H1 (cell line): ENCODE results near the gene ASAP3. TPM values are rescaled to one million over a fixed set of nuclear protein-coding genes. Genes with fewer than 3 reads are reported as not detected.

Source experiments
- CTCF ChIA-PET: fragments of 300-600 bp; sonication (Branson Sonifier 250); formaldehyde crosslinking; loops from one replicate; lab custom pipeline; 2021; ENCODE audit not compliant: partially characterized antibody; lab: Charles Lee
- POLR2A ChIA-PET: fragments of 300-600 bp; sonication (Branson Sonifier 250); formaldehyde crosslinking; loops from one replicate; lab custom pipeline; 2021; ENCODE audit warnings: inconsistent platforms; ENCODE audit not compliant: partially characterized antibody; lab: Charles Lee
- DNase-seq, 2 experiments: peaks; one replicate each; pipeline versions ENCODE4 v3.0.0 to v3.0.0-alpha.2; 2010 to 2022; ENCODE audit warnings: low spot score in 2 of 2, low read depth in 1 of 2, mixed read lengths in 1 of 2
- FAIRE-seq: peaks from 2 replicates; lab custom pipeline; 2011; peaks lifted over from hg19 to GRCh38; lab: Jason Lieb, UNC
- H2AFZ ChIP-seq: 2 replicates; pipeline ENCODE4 v1.8.1; 2012; ENCODE audit warnings: low read length, inconsistent platforms
- H2AK5ac ChIP-seq: 2 replicates; pipeline ENCODE4 v1.6.1; 2013; ENCODE audit warnings: low read depth, low read length
- H2BK120ac ChIP-seq: replicated peaks from 2 replicates; pipeline ENCODE3; 2013; ENCODE audit warnings: low read depth, low read length, inconsistent platforms
- H2BK12ac ChIP-seq: 2 replicates; pipeline ENCODE4 v1.6.1; 2013; ENCODE audit warnings: low read depth, low read length
- H2BK15ac ChIP-seq: 2 replicates; pipeline ENCODE4 v1.6.1; 2013; ENCODE audit warnings: low read length
- H2BK20ac ChIP-seq: 2 replicates; pipeline ENCODE4 v1.6.1; 2013; ENCODE audit warnings: low read length
- H2BK5ac ChIP-seq: 2 replicates; pipeline ENCODE4 v1.6.1; 2013; ENCODE audit warnings: low read depth, low read length
- H3K14ac ChIP-seq: 2 replicates; pipeline ENCODE4 v1.6.1; 2013; ENCODE audit warnings: inconsistent platforms; ENCODE audit not compliant: insufficient read length
- H3K18ac ChIP-seq: 2 replicates; pipeline ENCODE4 v1.6.1; 2013; ENCODE audit warnings: low read length; ENCODE audit errors: extremely low read depth
- H3K23ac ChIP-seq: 2 replicates; pipeline ENCODE4 v1.6.1; 2013; ENCODE audit warnings: inconsistent platforms; ENCODE audit not compliant: insufficient read length
- H3K23me2 ChIP-seq: 2 replicates; pipeline ENCODE4 v1.6.1; 2013; ENCODE audit warnings: low read depth, low read length
- H3K27ac ChIP-seq: 2 replicates; pipeline ENCODE4 v1.6.1; 2011; ENCODE audit warnings: low read depth, low read length, inconsistent platforms
- H3K27me3 ChIP-seq, 4 experiments: replicated peaks in 1 of 4; 1 replicate in 1 of 4; 2 replicates in 3 of 4; pipeline versions ENCODE4 v1.6.1 to v1.8.1; 2011 to 2013; ENCODE audit warnings: low read length in 3 of 4, mild to moderate bottlenecking in 3 of 4, inconsistent platforms in 2 of 4, mixed read lengths in 2 of 4, moderate library complexity in 1 of 4; ENCODE audit not compliant: control insufficient read depth in 3 of 4, insufficient read depth in 3 of 4; ENCODE audit errors: extremely low read depth in 1 of 4
- H3K36me3 ChIP-seq, 4 experiments: 2 replicates each; pipeline versions ENCODE4 v1.6.1 to v1.8.1; 2011 to 2013; ENCODE audit warnings: mild to moderate bottlenecking in 4 of 4, low read length in 3 of 4, moderate library complexity in 2 of 4, control low read depth in 1 of 4, inconsistent platforms in 1 of 4; ENCODE audit not compliant: insufficient read depth in 4 of 4, control insufficient read depth in 2 of 4
- H3K4ac ChIP-seq: replicated peaks from 2 replicates; pipeline ENCODE3; 2013; ENCODE audit warnings: low read length, low read depth, mixed read lengths, inconsistent platforms; ENCODE audit not compliant: insufficient read length
- H3K4me1 ChIP-seq, 4 experiments: replicated peaks in 1 of 4; 1 replicate in 1 of 4; 2 replicates in 3 of 4; pipeline versions ENCODE4 v1.6.1 to v1.8.1; 2011 to 2013; ENCODE audit warnings: low read length in 3 of 4, inconsistent platforms in 2 of 4, mixed read lengths in 1 of 4; ENCODE audit not compliant: insufficient read depth in 4 of 4, control insufficient read depth in 3 of 4
- H3K4me2 ChIP-seq, 2 experiments: 2 replicates each; pipeline versions ENCODE4 v1.6.1 to v1.8.1; 2011 to 2013; ENCODE audit warnings: low read depth in 2 of 2, low read length in 2 of 2, control low read depth in 1 of 2, inconsistent platforms in 1 of 2, mild to moderate bottlenecking in 1 of 2; ENCODE audit not compliant: insufficient read depth in 1 of 2
- H3K4me3 ChIP-seq, 4 experiments: fragments of 200-600, 300-600 bp in 1 of 4; sonication (generic), shearing (Covaris generic), sonication (Bioruptor Twin) in 1 of 4; 2 replicates each; pipeline versions ENCODE4 v1.5.1 to v1.8.1; 2011 to 2016; ENCODE audit warnings: low read length in 4 of 4, low read depth in 3 of 4, control low read depth in 2 of 4, inconsistent platforms in 2 of 4, mild to moderate bottlenecking in 2 of 4, mixed read lengths in 1 of 4, moderate library complexity in 1 of 4; ENCODE audit not compliant: insufficient read depth in 2 of 4; ENCODE audit errors: extremely low read depth in 1 of 4
- H3K56ac ChIP-seq: replicated peaks from 2 replicates; pipeline ENCODE3; 2013; ENCODE audit warnings: low read depth, mild to moderate bottlenecking, mixed read lengths, low read length, inconsistent platforms; ENCODE audit not compliant: insufficient read length
- H3K79me1 ChIP-seq: 2 replicates; pipeline ENCODE4 v1.6.1; 2013; ENCODE audit warnings: low read depth, low read length, control low read depth
- H3K79me2 ChIP-seq, 2 experiments: 2 replicates each; pipeline versions ENCODE4 v1.6.1 to v1.8.1; 2012 to 2013; ENCODE audit warnings: low read length in 2 of 2, mild to moderate bottlenecking in 2 of 2, inconsistent platforms in 1 of 2; ENCODE audit not compliant: insufficient read depth in 2 of 2, control insufficient read depth in 1 of 2
- H3K9ac ChIP-seq, 4 experiments: replicated peaks in 1 of 4; 1 replicate in 1 of 4; 2 replicates in 3 of 4; pipeline versions ENCODE4 v1.6.1 to v1.8.1; 2011 to 2013; ENCODE audit warnings: low read depth in 3 of 4, low read length in 3 of 4, control low read depth in 2 of 4, mild to moderate bottlenecking in 2 of 4, moderate library complexity in 2 of 4, inconsistent platforms in 1 of 4; ENCODE audit errors: extremely low read depth in 1 of 4
- H3K9me3 ChIP-seq, 2 experiments: 2 replicates each; pipeline versions ENCODE4 v1.6.1 to v1.8.1; 2012 to 2013; ENCODE audit warnings: mild to moderate bottlenecking in 2 of 2, moderate library complexity in 2 of 2, control low read depth in 1 of 2, inconsistent platforms in 1 of 2, low read depth in 1 of 2, low read length in 1 of 2, mixed read lengths in 1 of 2; ENCODE audit not compliant: insufficient read depth in 2 of 2
- H4K20me1 ChIP-seq, 2 experiments: replicated peaks in 1 of 2; 2 replicates each; pipeline versions ENCODE3 to v1.8.1; 2011 to 2013; ENCODE audit warnings: inconsistent platforms in 2 of 2, low read length in 2 of 2, mild to moderate bottlenecking in 1 of 2; ENCODE audit not compliant: insufficient read depth in 2 of 2, control insufficient read depth in 1 of 2
- H4K5ac ChIP-seq: 2 replicates; pipeline ENCODE4 v1.6.1; 2013; ENCODE audit warnings: low read length, low read depth, mixed read lengths, inconsistent platforms; ENCODE audit not compliant: insufficient read length
- H4K8ac ChIP-seq: 2 replicates; pipeline ENCODE4 v1.8.0; 2013; ENCODE audit warnings: mild to moderate bottlenecking, moderate library complexity, low read length, inconsistent platforms; ENCODE audit not compliant: insufficient read depth; ENCODE audit errors: extremely low read depth
- H4K91ac ChIP-seq: replicated peaks from 2 replicates; pipeline ENCODE3; 2013; ENCODE audit warnings: low read length, mixed read lengths, inconsistent platforms; ENCODE audit not compliant: insufficient read length
- EZH2 ChIP-seq: fragments of 200-600 bp; sonication (generic); IDR thresholded peaks from 2 replicates; pipeline ENCODE4 v1.7.1; 2012; ENCODE audit warnings: low read depth, mild to moderate bottlenecking, moderate library complexity, low read length, inconsistent platforms; ENCODE audit not compliant: severe bottlenecking
- SP4 ChIP-seq: IDR thresholded peaks from 2 replicates; pipeline ENCODE4 v1.6.1; 2012; ENCODE audit warnings: low read length, inconsistent platforms
- WGBS, 2 experiments: shearing (Covaris generic) in 1 of 2; methylation state at CpG; one replicate each; pipeline versions ENCODE4 v1.1.6 to v1.1.7; 2013 to 2015; ENCODE audit warnings: low lambda C conversion rate in 2 of 2, mixed read lengths in 2 of 2, inconsistent platforms in 1 of 2, low coverage in 1 of 2, missing lambda C conversion rate in 1 of 2; ENCODE audit not compliant: insufficient replicate concordance in 2 of 2, insufficient coverage in 1 of 2, insufficient read length in 1 of 2; ENCODE audit errors: extremely low coverage in 1 of 2, missing lambda C conversion rate in 1 of 2; 5-methylcytosine and 5-hydroxymethylcytosine counted together
- polyA plus RNA-seq, 7 experiments: library from polyadenylated mRNA; depleted of rRNA in 3 of 7; stranded (reverse) in 5 of 7; unstranded in 2 of 7; fragments of >200 nt in 5 of 7; fragments of 200-250 nt in 2 of 7; gene quantifications; 1 replicate in 5 of 7; 2 replicates in 1 of 7; 4 replicates in 1 of 7; pipeline versions ENCODE4 v1.2.1 to v1.2.3, GENCODE V29; 2011 to 2013; ENCODE audit warnings: missing spikeins in 2 of 7, mixed read lengths in 2 of 7
- total RNA-seq: library from RNA; stranded (reverse); fragmentation: NEBNext Ultra II Directional; extraction: Animal tissue kit (Norgen Biotek cat#: 25700); gene quantifications from 2 replicates; pipeline ENCODE4 v1.2.1, GENCODE V29; 2021
- TF ChIP-seq, protein P1 (sequence below): IDR thresholded peaks from 2 replicates; pipeline ENCODE4 v1.6.1; 2011; ENCODE audit warnings: low read length, improper control_type of control experiment
- TF ChIP-seq, protein P2 (sequence below): IDR thresholded peaks from 2 replicates; pipeline ENCODE4 v1.6.1; 2012; ENCODE audit warnings: low read length, inconsistent platforms

The ASAP3 gene
- total and polyA plus RNA-seq, 2 of the 8 experiments (the other 6 are each of a cell fraction or from before 2014, with no cell fraction given) = 53.1 to 58.0 TPM

GRCh38 chr1:23380719-23381118, 103.3 kb downstream of the ASAP3 start:
- Histone ChIP-seq H2BK12ac (no peak overlapping the region), H4K91ac (no peak overlapping the region), H3K23me2 (no peaks in the 10 kb centered on the region), H3K27me3 (peaks cover 10 to 80% (median 55%) of the 10 kb centered on the region in 4 experiments), H3K4ac (no peak overlapping the region), H3K79me1 (no peaks in the 10 kb centered on the region), H3K4me2 (no peak overlapping the region), H3K36me3 (no peaks in the 10 kb centered on the region), H4K5ac (no peak overlapping the region), H3K56ac (no peak overlapping the region), H3K4me3 (no peak overlapping the region), H2BK20ac (no peak overlapping the region), H2AFZ (no peak overlapping the region), H3K14ac (no peak overlapping the region), H4K20me1 (peaks cover 2 to 6% of the 10 kb centered on the region in 2 experiments), H3K9me3 (no peaks in the 10 kb centered on the region), H2AK5ac (no peak overlapping the region), H3K18ac (no peak overlapping the region), H3K4me1 (no peaks in the 10 kb centered on the region), H3K79me2 (no peaks in the 10 kb centered on the region), H4K8ac (no peak overlapping the region), H2BK120ac (no peak overlapping the region), H3K9ac (no peak overlapping the region), H3K27ac (no peak overlapping the region), H2BK15ac (no peak overlapping the region), H2BK5ac (no peak overlapping the region), H3K23ac (no peak overlapping the region)
- 66% methylated on average over 5 of the region's 5 CpGs; no CpG with 5 or more reads in 1 of the 2 experiments for WGBS, 2 experiments
- FAIRE-seq (no peak), DNase-seq (no peak)
- POLR2A ChIA-PET = no interaction called here
- TF ChIP-seq, protein P1, sequence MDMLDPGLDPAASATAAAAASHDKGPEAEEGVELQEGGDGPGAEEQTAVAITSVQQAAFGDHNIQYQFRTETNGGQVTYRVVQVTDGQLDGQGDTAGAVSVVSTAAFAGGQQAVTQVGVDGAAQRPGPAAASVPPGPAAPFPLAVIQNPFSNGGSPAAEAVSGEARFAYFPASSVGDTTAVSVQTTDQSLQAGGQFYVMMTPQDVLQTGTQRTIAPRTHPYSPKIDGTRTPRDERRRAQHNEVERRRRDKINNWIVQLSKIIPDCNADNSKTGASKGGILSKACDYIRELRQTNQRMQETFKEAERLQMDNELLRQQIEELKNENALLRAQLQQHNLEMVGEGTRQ = no peak
- TF ChIP-seq EZH2 (peak; percentile 7), SP4 (no peak)
- TF ChIP-seq, protein P2, sequence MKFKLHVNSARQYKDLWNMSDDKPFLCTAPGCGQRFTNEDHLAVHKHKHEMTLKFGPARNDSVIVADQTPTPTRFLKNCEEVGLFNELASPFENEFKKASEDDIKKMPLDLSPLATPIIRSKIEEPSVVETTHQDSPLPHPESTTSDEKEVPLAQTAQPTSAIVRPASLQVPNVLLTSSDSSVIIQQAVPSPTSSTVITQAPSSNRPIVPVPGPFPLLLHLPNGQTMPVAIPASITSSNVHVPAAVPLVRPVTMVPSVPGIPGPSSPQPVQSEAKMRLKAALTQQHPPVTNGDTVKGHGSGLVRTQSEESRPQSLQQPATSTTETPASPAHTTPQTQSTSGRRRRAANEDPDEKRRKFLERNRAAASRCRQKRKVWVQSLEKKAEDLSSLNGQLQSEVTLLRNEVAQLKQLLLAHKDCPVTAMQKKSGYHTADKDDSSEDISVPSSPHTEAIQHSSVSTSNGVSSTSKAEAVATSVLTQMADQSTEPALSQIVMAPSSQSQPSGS = no peak
- CTCF ChIA-PET = interaction anchor here (0.8 to 3.0 kb wide), 4 partner anchors 13 to 40 kb away, joined by 4 to 13 read pairs (median 6); no protein-coding TSS in a partner anchor
